OCI-LY3 (cell line): ENCODE results near the gene CRYL1.

Experiments
- H2AFZ ChIP-seq: fragments of 200-600, 300-600 bp; shearing (Covaris generic); 2 replicates; pipeline ENCODE4 v1.6.0; 2014; ENCODE audit warnings: antibody characterized with exemption, low read depth, low read length
- H3K27ac ChIP-seq: fragments of 200-600, 300-600 bp; sonication (generic); 2 replicates; pipeline ENCODE4 v1.5.1; 2014; ENCODE audit warnings: mild to moderate bottlenecking, low read length, moderate library complexity, mixed read lengths
- H3K27me3 ChIP-seq: fragments of 200-600, 300-600 bp; sonication (generic); 2 replicates; pipeline ENCODE4 v1.6.1; 2014; ENCODE audit warnings: low read depth, low read length, mixed read lengths
- H3K36me3 ChIP-seq: fragments of 200-600, 300-600 bp; sonication (generic); replicated peaks from 2 replicates; pipeline ENCODE3; 2014; ENCODE audit warnings: low read depth, low read length, mixed read lengths
- H3K4me1 ChIP-seq: fragments of 300-600, 200-600 bp; sonication (generic); 2 replicates; pipeline ENCODE4 v1.6.1; 2014; ENCODE audit warnings: low read length, mixed read lengths
- H3K4me2 ChIP-seq: fragments of 200-600, 300-600 bp; sonication (generic); 2 replicates; pipeline ENCODE4 v1.6.1; 2014; ENCODE audit warnings: low read length, mixed read lengths
- H3K4me3 ChIP-seq: fragments of 300-600, 200-600 bp; sonication (generic); 2 replicates; pipeline ENCODE4 v1.5.1; 2014; ENCODE audit warnings: antibody characterized with exemption, mild to moderate bottlenecking, low read length, moderate library complexity
- H3K79me2 ChIP-seq: fragments of 300-600, 200-600 bp; shearing (Covaris generic); 2 replicates; pipeline ENCODE4 v1.6.1; 2014; ENCODE audit warnings: mild to moderate bottlenecking, low read length, mixed read lengths
- H3K9ac ChIP-seq: fragments of 300-600, 200-600 bp; shearing (Covaris generic); 2 replicates; pipeline ENCODE4 v1.6.0; 2014; ENCODE audit warnings: mild to moderate bottlenecking, low read length, moderate library complexity
- H3K9me3 ChIP-seq: fragments of 200-600, 300-600 bp; shearing (Covaris generic); 2 replicates; pipeline ENCODE4 v1.6.1; 2014; ENCODE audit warnings: low read length, mixed read lengths; ENCODE audit not compliant: insufficient read depth
- H4K20me1 ChIP-seq: fragments of 200-600, 300-600 bp; sonication (generic); 2 replicates; pipeline ENCODE4 v1.6.1; 2016; ENCODE audit warnings: low read length, mixed read lengths; ENCODE audit not compliant: insufficient read depth
- CTCF ChIP-seq: fragments of 200-600, 300-600 bp; sonication (generic); IDR thresholded peaks from 2 replicates; pipeline ENCODE4 v1.5.1; 2014; ENCODE audit warnings: antibody characterized with exemption, low read length, low read depth
- EZH2phosphoT487 ChIP-seq: fragments of 200-600 bp; shearing (Covaris generic); IDR thresholded peaks from 2 replicates; pipeline ENCODE4 v1.6.1; 2018; ENCODE audit warnings: antibody characterized with exemption, mixed run types, low read depth

The CRYL1 gene

GRCh38 chr13:20387441-20387971 is 138.2 kb downstream of the CRYL1 start:
- no peaks in the 10 kb centered on the region for H4K20me1 ChIP-seq
- no peaks in the 10 kb centered on the region for H3K9me3 ChIP-seq
- no peak for TF ChIP-seq EZH2phosphoT487
- no peak for TF ChIP-seq CTCF
- no peaks in the 10 kb centered on the region for H3K4me1 ChIP-seq
- H3K36me3 ChIP-seq, result no peaks in the 10 kb centered on the region
- H3K27me3 ChIP-seq, result 0 out of 2 replicates have a peak, but pooled peaks cover 7% of the 10 kb centered on the region
- H3K27ac ChIP-seq, result no peak overlapping the region
- H3K4me2 ChIP-seq, result no peak overlapping the region
- no peaks in the 10 kb centered on the region for H3K79me2 ChIP-seq
- no peak overlapping the region for H3K9ac ChIP-seq
- no peak overlapping the region for H3K4me3 ChIP-seq
- no peak overlapping the region for H2AFZ ChIP-seq

- Histone ChIP-seq H4K20me1 (no peaks in the 10 kb centered on the region), H3K4me2 (no peak overlapping the region), H3K4me3 (no peak overlapping the region), H3K27ac (no peak overlapping the region), H3K9me3 (no peaks in the 10 kb centered on the region), H3K27me3 (0 out of 2 replicates have a peak, but pooled peaks cover 8% of the 10 kb centered on the region), H3K9ac (no peak overlapping the region), H2AFZ (no peak overlapping the region), H3K4me1 (no peaks in the 10 kb centered on the region), H3K79me2 (no peaks in the 10 kb centered on the region), H3K36me3 (no peaks in the 10 kb centered on the region)
- no peak for TF ChIP-seq CTCF
- no peak for TF ChIP-seq EZH2phosphoT487
These were observed 138.7 kb downstream of the CRYL1 start for GRCh38 chr13:20387006-20387405.

GRCh38 chr13:20383058-20383457 is 142.6 kb downstream of the CRYL1 start:
- 0 out of 2 replicates have a peak, but pooled peaks cover 8% of the 10 kb centered on the region for H3K27me3 ChIP-seq
- H3K4me3 ChIP-seq, result no peak overlapping the region
- no peak overlapping the region for H3K4me2 ChIP-seq
- TF ChIP-seq CTCF, result no peak
- TF ChIP-seq EZH2phosphoT487, result no peak
- no peaks in the 10 kb centered on the region for H3K79me2 ChIP-seq
- H4K20me1 ChIP-seq, result no peaks in the 10 kb centered on the region
- H3K4me1 ChIP-seq, result no peaks in the 10 kb centered on the region
- H3K9ac ChIP-seq, result no peak overlapping the region
- no peak overlapping the region for H3K27ac ChIP-seq
- H3K36me3 ChIP-seq, result no peaks in the 10 kb centered on the region
- H2AFZ ChIP-seq, result no peak overlapping the region
- no peaks in the 10 kb centered on the region for H3K9me3 ChIP-seq

- Histone ChIP-seq H3K4me3 (no peak overlapping the region), H4K20me1 (no peaks in the 10 kb centered on the region), H3K27me3 (0 out of 2 replicates have a peak, but pooled peaks cover 8% of the 10 kb centered on the region), H3K9ac (no peak overlapping the region), H3K27ac (no peak overlapping the region), H2AFZ (no peak overlapping the region), H3K79me2 (no peaks in the 10 kb centered on the region), H3K4me2 (no peak overlapping the region), H3K36me3 (no peaks in the 10 kb centered on the region), H3K4me1 (no peaks in the 10 kb centered on the region), H3K9me3 (no peaks in the 10 kb centered on the region)
- TF ChIP-seq EZH2phosphoT487, result no peak
These were observed 144.3 kb downstream of the CRYL1 start for GRCh38 chr13:20381401-20381800.
